ENCODE data around the gene ZNF771. TPM values are rescaled to one million over a fixed set of nuclear protein-coding genes. Genes with fewer than 3 reads are reported as not detected.

ZNF771 gene
- total RNA-seq, 2 donors from 2014 or later: 32.3 to 36.3 TPM

DNA sequence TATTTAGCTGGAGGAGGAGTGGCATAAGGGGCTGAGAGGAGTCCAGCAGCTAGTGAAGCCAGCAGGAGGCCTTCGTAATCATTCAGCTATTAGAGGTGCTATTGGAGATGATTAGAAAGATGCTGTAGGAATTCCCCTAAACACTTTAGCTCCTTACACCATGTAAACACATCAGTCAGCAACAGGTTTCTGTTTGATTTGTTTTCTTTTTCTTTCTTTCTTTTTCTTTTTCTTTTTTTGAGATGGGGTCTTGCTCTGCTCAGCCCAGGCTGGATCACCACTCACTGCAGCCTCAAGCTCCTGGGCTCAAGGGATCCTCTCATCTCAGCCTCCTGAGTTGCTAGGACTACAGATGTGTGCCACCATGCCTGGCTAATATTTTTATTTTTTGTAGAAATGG is 48.9 kb downstream of the ZNF771 start:
- TF ChIP-seq, protein P1, sequence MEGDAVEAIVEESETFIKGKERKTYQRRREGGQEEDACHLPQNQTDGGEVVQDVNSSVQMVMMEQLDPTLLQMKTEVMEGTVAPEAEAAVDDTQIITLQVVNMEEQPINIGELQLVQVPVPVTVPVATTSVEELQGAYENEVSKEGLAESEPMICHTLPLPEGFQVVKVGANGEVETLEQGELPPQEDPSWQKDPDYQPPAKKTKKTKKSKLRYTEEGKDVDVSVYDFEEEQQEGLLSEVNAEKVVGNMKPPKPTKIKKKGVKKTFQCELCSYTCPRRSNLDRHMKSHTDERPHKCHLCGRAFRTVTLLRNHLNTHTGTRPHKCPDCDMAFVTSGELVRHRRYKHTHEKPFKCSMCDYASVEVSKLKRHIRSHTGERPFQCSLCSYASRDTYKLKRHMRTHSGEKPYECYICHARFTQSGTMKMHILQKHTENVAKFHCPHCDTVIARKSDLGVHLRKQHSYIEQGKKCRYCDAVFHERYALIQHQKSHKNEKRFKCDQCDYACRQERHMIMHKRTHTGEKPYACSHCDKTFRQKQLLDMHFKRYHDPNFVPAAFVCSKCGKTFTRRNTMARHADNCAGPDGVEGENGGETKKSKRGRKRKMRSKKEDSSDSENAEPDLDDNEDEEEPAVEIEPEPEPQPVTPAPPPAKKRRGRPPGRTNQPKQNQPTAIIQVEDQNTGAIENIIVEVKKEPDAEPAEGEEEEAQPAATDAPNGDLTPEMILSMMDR (IDR thresholded peaks at IDR 0.05): no peak
- DNase-seq (ENCODE audit: low spot score): no peak
- 95% methylated on average over 1 of the region's 1 CpG for WGBS
- H3K4me3 ChIP-seq: no peak overlapping the region
- H3K27me3 ChIP-seq (replicated peaks; ENCODE audit: insufficient read depth): no peaks in the 10 kb centered on the region
- intact Hi-C loops (cut with DNase I): no loop called here
- no peaks in the 10 kb centered on the region for H3K9me3 ChIP-seq
- no peaks in the 10 kb centered on the region for H3K36me3 ChIP-seq
- no peak overlapping the region for H3K27ac ChIP-seq
- no peaks in the 10 kb centered on the region for H3K4me1 ChIP-seq (replicated peaks)

DNA sequence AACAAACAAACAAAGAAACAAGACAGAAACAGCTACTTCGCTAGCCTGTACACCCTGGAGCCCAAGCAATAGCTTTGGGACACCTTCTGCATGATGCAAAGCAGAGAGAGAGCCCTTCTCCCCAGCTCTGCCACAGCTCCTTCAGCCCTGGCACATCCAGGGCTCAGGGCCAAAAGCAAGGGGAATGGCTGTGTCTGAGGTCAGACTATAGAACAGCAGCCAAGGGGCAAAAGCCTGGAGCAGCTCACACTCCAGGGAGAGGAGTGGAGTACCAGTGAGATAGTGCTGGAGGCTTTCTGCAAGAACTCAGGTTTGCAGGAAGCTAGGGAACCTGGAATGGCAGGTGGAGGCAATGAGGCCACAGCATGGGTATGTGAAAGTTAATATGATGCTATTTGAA is 49.9 kb downstream of the ZNF771 start:
- intact Hi-C loops (cut with DNase I): no loop called here
- 94% methylated on average over 1 of the region's 1 CpG for WGBS
- no peaks in the 10 kb centered on the region for H3K4me1 ChIP-seq (replicated peaks)

DNA sequence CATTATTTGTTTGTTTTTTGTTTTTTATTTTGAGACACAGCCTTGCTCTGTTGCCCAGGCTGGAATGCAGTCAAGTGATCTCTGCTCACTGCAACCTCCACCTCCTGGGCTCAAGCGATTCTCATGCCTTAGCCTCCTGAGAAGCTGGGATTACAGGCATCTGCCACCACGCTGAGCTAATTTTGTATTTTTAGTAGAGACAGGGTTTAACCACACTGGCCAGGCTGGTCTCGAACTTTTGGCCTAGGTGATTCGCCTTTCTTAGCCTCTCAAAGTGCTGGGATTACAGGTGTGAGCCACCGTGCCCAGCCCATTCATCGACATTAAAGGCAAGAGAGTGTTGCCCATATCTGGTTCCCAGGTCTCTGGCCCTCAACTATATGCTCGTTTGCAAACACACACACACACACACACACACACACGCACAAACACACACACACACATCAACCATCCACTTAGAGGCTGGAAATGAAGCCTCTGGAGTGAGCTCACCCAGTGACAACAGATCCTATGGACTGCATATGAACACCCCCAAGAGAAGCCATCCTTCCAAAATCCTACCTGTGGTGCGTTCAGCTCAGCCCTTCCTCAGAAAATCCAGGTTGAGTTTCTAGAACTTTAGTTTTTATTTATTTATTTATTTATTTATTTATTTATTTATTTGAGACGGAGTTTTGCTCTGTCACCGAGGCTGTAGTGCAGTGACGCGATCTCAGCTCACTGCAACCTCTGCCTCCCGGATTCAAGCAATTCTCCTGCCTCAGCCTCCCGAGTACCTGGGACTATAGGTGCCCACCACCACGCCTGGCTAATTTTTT is 50.5 kb downstream of the ZNF771 start:
- Histone ChIP-seq H3K27me3 (replicated peaks; ENCODE audit: insufficient read depth) (no peaks in the 10 kb centered on the region), H3K9me3 (no peaks in the 10 kb centered on the region), H3K36me3 (no peaks in the 10 kb centered on the region), H3K4me1 (replicated peaks) (no peaks in the 10 kb centered on the region), H3K4me3 (no peak overlapping the region), H3K27ac (no peak overlapping the region)
- TF ChIP-seq POLR2AphosphoS5 (IDR thresholded peaks at IDR 0.05) (no peak), POLR2A (IDR thresholded peaks at IDR 0.05) (no peak)
- TF ChIP-seq, protein P1 (IDR thresholded peaks at IDR 0.05): no peak
- WGBS: 92% methylated on average over 16 of the region's 16 CpGs
- no peak for DNase-seq (ENCODE audit: low spot score)
- intact Hi-C loops (cut with DNase I): no loop called here

More for the DNA sequence above, 49.9 kb downstream of the ZNF771 start:
- H3K27ac ChIP-seq: no peak overlapping the region
- H3K36me3 ChIP-seq: no peaks in the 10 kb centered on the region
- no peak for DNase-seq (ENCODE audit: low spot score)
- H3K27me3 ChIP-seq (replicated peaks; ENCODE audit: insufficient read depth): no peaks in the 10 kb centered on the region
- no peak for TF ChIP-seq POLR2A (IDR thresholded peaks at IDR 0.05)
- TF ChIP-seq POLR2AphosphoS5 (IDR thresholded peaks at IDR 0.05): no peak
- TF ChIP-seq, protein P1 (IDR thresholded peaks at IDR 0.05): no peak
- H3K9me3 ChIP-seq: no peaks in the 10 kb centered on the region
- no peak overlapping the region for H3K4me3 ChIP-seq

DNA sequence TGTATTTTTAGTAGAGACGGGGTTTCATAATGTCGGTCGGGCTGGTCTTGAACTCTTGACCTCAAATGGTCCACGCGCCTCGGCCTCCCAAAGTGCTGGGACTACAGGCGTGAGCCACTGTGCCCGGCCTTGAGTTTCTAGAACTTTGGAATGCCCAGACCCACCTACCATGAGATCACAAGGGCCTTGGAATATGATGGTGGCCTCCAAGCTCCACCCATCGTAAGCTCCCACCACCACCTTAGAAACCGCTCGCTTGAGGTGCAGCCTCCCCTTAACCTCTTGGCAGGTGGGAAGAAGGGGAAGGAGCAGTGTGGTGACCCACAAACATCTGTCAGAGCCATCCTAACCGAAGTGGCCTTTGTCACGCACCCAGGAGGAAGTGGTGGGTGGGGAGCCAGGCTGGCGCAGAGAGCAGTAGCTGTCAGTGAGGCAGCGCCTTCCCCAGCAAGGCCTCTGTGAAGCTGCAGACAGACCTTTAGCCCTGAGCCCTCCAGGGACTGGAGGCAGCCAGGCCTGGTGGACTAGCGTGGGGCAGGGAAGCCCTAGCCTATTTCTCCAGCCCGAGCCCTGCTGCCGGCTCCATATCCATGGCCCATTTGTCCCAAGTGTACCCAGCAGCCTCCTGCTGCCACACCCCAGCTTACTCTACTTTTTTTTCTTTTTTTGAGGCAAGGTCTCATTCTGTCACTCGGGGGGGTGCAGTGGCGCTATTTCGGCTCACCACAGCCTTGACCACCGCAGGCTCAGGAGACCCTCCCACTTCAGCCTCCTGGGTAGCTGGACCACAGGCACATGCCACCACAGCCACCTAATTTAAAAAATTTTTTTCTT is 51.4 kb downstream of the ZNF771 start:
- H3K9me3 ChIP-seq: no peaks in the 10 kb centered on the region
- no peaks in the 10 kb centered on the region for H3K27me3 ChIP-seq (replicated peaks; ENCODE audit: insufficient read depth)
- no peak overlapping the region for H3K4me3 ChIP-seq
- no peaks in the 10 kb centered on the region for H3K36me3 ChIP-seq
- no peak for DNase-seq (ENCODE audit: low spot score)
- TF ChIP-seq, protein P1 (IDR thresholded peaks at IDR 0.05): no peak
- H3K4me1 ChIP-seq (replicated peaks): no peaks in the 10 kb centered on the region
- 82% methylated on average over 22 of the region's 22 CpGs for WGBS
- intact Hi-C loops (cut with DNase I): no loop called here
- H3K27ac ChIP-seq: no peak overlapping the region

All from prostate gland (tissue), 2 donors.